Gastrocnemius medialis (tissue), 4 donors: ENCODE measurements around the gene EFEMP1.

Experiments used
- POLR2A ChIP-seq, 2 donors: fragments of 450-650 bp; IDR thresholded peaks; one replicate each; pipeline ENCODE4 v1.6.1; 2017; ENCODE audit warnings: antibody characterized with exemption in 2 of 2, mild to moderate bottlenecking in 2 of 2, moderate library complexity in 2 of 2
- TF ChIP-seq, protein P1 (sequence below), 5 experiments: fragments of 450-650 bp in 3 of 5; fragments of 200-600 bp in 2 of 5; sonication (generic) in 2 of 5; IDR thresholded peaks in 4 of 5; conservative IDR thresholded peaks in 1 of 5; 1 replicate in 4 of 5; 2 replicates in 1 of 5; pipeline ENCODE4 v1.5.1; 2016 to 2019; ENCODE audit warnings: antibody characterized with exemption in 5 of 5, mild to moderate bottlenecking in 3 of 5, moderate library complexity in 3 of 5

DNA sequence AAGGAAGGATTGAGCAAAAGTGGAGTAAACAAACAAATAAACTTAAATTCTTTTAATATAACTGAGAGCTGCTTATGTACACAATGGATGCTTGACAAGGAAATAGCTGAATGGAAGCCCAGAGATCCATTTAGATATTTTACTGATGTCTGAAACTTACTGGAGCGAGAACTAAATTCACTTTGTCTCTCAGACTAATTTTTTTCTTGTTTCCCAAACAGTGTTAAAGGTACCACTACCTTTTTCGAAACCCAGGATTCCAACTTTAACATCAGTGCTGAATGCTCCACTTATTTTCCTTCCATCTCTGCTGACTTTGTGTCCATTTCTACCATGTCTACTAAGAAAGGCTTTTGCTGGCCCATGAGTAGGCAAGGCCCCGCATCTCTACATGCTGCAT is 4.0 kb downstream of the EFEMP1 start:
- TF ChIP-seq, protein P1, sequence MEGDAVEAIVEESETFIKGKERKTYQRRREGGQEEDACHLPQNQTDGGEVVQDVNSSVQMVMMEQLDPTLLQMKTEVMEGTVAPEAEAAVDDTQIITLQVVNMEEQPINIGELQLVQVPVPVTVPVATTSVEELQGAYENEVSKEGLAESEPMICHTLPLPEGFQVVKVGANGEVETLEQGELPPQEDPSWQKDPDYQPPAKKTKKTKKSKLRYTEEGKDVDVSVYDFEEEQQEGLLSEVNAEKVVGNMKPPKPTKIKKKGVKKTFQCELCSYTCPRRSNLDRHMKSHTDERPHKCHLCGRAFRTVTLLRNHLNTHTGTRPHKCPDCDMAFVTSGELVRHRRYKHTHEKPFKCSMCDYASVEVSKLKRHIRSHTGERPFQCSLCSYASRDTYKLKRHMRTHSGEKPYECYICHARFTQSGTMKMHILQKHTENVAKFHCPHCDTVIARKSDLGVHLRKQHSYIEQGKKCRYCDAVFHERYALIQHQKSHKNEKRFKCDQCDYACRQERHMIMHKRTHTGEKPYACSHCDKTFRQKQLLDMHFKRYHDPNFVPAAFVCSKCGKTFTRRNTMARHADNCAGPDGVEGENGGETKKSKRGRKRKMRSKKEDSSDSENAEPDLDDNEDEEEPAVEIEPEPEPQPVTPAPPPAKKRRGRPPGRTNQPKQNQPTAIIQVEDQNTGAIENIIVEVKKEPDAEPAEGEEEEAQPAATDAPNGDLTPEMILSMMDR (IDR thresholded peaks at IDR 0.05 in 4 of 5, conservative IDR thresholded peaks at IDR 0.05 in 1 of 5) = no peak
- TF ChIP-seq POLR2A (IDR thresholded peaks at IDR 0.05) = no peak
